Measurements from ENCODE around the gene IL19. TPM values are rescaled to one million over a fixed set of nuclear protein-coding genes. Genes with fewer than 3 reads are reported as not detected.

IL19 gene
- total and polyA plus RNA-seq, 2 of the 13 experiments (the other 11 are each of a cell fraction or from before 2014, with no cell fraction given), result not detected

- Histone ChIP-seq H4K20me1 (ENCODE audit: insufficient read depth, low read length) (no peaks in the 10 kb centered on the region), H3K4me3 (replicated peaks in 1 of 3; ENCODE audit: insufficient read depth in 1 of 3, low read depth in 2 of 3, low read length in 3 of 3) (no peak overlapping the region), H3K79me2 (ENCODE audit: insufficient read depth, low read length) (no peaks in the 10 kb centered on the region), H2AFZ (ENCODE audit: low read length) (no peak overlapping the region), H3K36me3 (replicated peaks in 1 of 2; ENCODE audit: control insufficient read depth in 1 of 2, insufficient read depth in 2 of 2, low read length in 2 of 2) (no peaks in the 10 kb centered on the region), H3K9ac (ENCODE audit: insufficient read depth, low read depth, low read length) (no peak overlapping the region), H3K4me1 (ENCODE audit: insufficient read depth, low read length) (no peaks in the 10 kb centered on the region), H3K4me2 (ENCODE audit: low read depth, low read length) (no peak overlapping the region), H3K9me3 (ENCODE audit: low read length) (no peaks in the 10 kb centered on the region), H3K27ac (ENCODE audit: extremely low read length, insufficient read depth, low read length) (no peak overlapping the region), H3K27me3 (ENCODE audit: control insufficient read depth in 1 of 2, insufficient read depth in 2 of 2, low read length in 2 of 2) (peaks cover 3 to 28% of the 10 kb centered on the region in 2 experiments; a peak in 2 of 5 replicates)
- ChIA-PET CTCF (ENCODE audit: low intra/inter-chr PET ratio, low total read pairs) (no interaction called here), POLR2A (no interaction called here)
- in situ Hi-C loops (cut with HindIII; ENCODE audit: extremely low pct_ligation_motif_present, low pct_unique_long_range_greater_than_20kb) (no loop called here), intact Hi-C loops (cut with micrococcal nuclease; ENCODE audit: unreplicated experiment) (no loop called here)
- 38% methylated on average over 5 of the region's 5 CpGs for WGBS (ENCODE audit: low lambda C conversion rate)
- ATAC-seq (no peak), DNase-seq (ENCODE audit: low spot score) (no peak), FAIRE-seq (no peak)
- no TSS peak for BruUV-seq (replicated peaks)
- TF ChIP-seq THAP9 (CRISPR knock-in tag; IDR thresholded peaks at IDR 0.05; ENCODE audit: borderline replicate concordance) (no peak), FLYWCH1 (CRISPR knock-in tag; IDR thresholded peaks at IDR 0.05) (no peak), ARNT2 (CRISPR knock-in tag; IDR thresholded peaks at IDR 0.05; ENCODE audit: low read depth) (no peak), ESRRA (CRISPR knock-in tag; IDR thresholded peaks at IDR 0.05; ENCODE audit: low read depth) (no peak), POGZ (CRISPR knock-in tag; IDR thresholded peaks at IDR 0.05) (no peak), MLLT10 (CRISPR knock-in tag; IDR thresholded peaks at IDR 0.05) (no peak), DZIP1 (CRISPR knock-in tag; IDR thresholded peaks at IDR 0.05) (no peak), ATM (IDR thresholded peaks at IDR 0.05; ENCODE audit: borderline replicate concordance) (no peak), CENPX (CRISPR knock-in tag; IDR thresholded peaks at IDR 0.05) (no peak), MIXL1 (CRISPR knock-in tag; IDR thresholded peaks at IDR 0.05) (no peak), ZNF431 (CRISPR knock-in tag; IDR thresholded peaks at IDR 0.05; ENCODE audit: borderline replicate concordance, low read depth) (no peak), ZNF468 (CRISPR knock-in tag; IDR thresholded peaks at IDR 0.05) (no peak), ZBTB20 (CRISPR knock-in tag; IDR thresholded peaks at IDR 0.05; ENCODE audit: borderline replicate concordance, low read depth) (no peak), NR0B2 (CRISPR knock-in tag; IDR thresholded peaks at IDR 0.05) (no peak), HBP1 (CRISPR knock-in tag; IDR thresholded peaks at IDR 0.05; ENCODE audit: low read depth) (no peak), ZNF235 (CRISPR knock-in tag; IDR thresholded peaks at IDR 0.05; ENCODE audit: borderline replicate concordance) (no peak), ZNF639 (CRISPR knock-in tag; conservative IDR thresholded peaks at IDR 0.05) (no peak), TOE1 (CRISPR knock-in tag; IDR thresholded peaks at IDR 0.05) (no peak)
These were observed 17.3 kb downstream of the IL19 start for GRCh38 chr1:206787891-206788290.
